ENCODE data around the gene OLFML2B.

The OLFML2B gene

DNA sequence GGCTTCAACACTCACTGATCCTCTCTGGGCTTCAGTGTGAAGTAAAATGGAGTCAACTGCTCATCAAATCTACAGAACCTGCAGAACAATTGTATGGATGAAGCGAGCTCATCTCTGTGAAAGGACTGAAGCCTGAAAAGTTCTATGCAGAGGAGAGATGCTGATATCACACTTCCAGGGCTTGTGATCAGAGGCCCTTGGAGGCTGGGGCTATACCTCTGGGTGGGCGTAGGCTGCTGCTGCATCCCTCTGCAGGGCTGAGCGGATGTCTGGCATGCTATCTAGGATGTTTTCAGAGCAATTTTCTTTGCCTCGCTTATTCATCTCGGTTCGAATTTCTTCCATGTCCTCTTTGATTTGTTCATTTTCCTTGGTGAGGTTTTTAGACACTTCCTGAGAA, 17.6 kb downstream of the OLFML2B start:
- no peak for DNase-seq (ENCODE audit: low read depth)

- DNase-seq (ENCODE audit: low read depth): no peak
Observed at GRCh38 chr1:162004441-162004950, 19.2 kb downstream of the OLFML2B start.

DNA sequence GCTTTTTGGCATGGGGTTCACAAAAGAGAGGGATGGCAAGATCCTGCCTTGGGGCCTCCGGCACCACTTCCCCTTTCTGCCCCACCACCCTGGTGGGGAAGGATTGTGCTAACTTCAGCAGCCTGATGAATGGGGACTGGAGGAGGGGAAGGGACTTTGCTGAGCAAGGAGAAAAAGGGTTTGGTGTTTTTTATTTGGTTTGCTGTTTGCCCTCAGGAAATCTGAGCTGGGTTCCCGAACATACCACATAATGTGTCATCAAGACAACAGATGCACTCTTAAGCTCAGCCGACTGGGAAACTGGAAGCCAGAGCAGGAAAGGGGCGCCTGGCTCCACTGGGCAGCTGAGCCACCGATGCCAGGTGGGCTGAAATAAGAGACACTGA, 19.8 kb downstream of the OLFML2B start:
- DNase-seq (ENCODE audit: low read depth): peak; percentile 75

GRCh38 chr1:162003061-162003829, 20.4 kb downstream of the OLFML2B start:
- peak; percentile 84 for DNase-seq (ENCODE audit: low read depth)

GRCh38 chr1:162000053-162000420, 23.6 kb downstream of the OLFML2B start:
- no peak for DNase-seq (ENCODE audit: low read depth)

- DNase-seq (ENCODE audit: low read depth): no peak
Observed at GRCh38 chr1:161999301-162000052, 24.2 kb downstream of the OLFML2B start.

DNA sequence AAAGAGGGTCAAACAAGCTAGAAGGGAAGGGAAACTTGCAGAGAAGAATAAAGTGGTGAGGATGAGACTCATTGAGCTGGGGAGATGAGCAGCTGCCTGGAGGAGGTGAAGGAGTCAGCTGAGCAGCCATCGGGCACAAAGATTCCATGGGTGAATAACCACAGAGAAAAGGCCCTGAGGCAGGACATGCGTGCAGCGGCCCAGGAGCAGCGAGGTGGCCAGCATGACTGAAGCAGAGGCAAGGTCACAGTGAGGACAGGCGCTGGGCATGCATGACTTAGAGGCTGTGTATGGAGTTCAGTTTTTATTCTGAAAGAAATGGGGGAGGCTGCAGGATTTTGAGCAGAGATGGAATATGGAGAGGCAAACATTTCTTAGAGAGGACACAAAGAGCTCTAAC, 24.9 kb downstream of the OLFML2B start:
- DNase-seq (ENCODE audit: low read depth): no peak

GRCh38 chr1:161997152-161997551, 26.5 kb downstream of the OLFML2B start:
- no peak for DNase-seq (ENCODE audit: low read depth)

DNA sequence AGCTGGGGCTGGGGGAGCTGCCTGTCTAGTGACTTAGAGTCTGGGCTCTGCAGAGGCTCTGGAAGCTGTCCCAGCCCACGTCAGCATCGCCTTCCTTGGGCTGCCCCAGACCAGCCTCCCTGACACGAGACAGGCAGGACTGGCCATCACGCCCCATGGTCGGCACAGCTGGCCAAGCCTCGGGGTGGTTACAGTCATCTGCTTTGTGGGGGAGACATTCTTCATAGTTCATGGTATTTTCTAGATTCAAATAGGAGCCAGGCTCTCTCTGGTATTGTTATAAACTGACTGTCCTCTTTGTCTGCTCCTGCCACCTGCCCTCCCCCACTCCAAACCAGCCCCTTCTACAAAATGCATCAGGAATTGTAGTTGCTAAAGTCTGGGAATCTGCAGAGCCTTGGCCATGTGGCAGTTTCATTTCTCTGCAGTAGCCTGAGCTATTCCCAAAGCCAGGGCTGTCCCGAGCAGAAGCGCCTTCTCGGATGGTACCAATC, 29.4 kb downstream of the OLFML2B start:
- no peak for DNase-seq (ENCODE audit: low read depth)

- no peak for DNase-seq (ENCODE audit: low read depth)
Observed at GRCh38 chr1:161993576-161993975, 30.1 kb downstream of the OLFML2B start.

- no peak for DNase-seq (ENCODE audit: low read depth)
Observed at GRCh38 chr1:161989786-161990185, 33.9 kb downstream of the OLFML2B start.

GRCh38 chr1:161989108-161989507, 34.6 kb downstream of the OLFML2B start:
- DNase-seq (ENCODE audit: low read depth): peak; percentile 15

DNA sequence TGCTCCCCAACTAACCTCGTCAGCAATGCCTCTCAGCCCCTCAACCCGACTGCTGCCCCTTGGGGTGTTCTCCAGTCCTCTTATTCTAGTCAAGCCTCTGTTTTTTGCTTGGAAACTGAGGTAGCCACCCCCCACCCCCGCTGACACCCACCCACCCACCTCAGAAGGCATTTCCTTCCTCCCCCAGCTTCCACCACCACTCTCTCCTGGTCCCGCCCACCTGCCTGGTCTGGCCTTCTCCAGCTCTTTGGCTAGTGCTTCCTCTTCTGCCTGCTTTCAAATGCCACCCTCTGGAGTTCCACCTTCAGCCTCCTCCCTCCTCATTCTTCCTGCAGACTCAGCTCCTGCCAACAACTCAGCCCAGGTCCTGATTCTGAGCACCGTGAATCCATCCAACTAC, 35.3 kb downstream of the OLFML2B start:
- DNase-seq (ENCODE audit: low read depth): no peak

GRCh38 chr1:161987872-161988271, 35.8 kb downstream of the OLFML2B start:
- DNase-seq (ENCODE audit: low read depth): no peak

DNA sequence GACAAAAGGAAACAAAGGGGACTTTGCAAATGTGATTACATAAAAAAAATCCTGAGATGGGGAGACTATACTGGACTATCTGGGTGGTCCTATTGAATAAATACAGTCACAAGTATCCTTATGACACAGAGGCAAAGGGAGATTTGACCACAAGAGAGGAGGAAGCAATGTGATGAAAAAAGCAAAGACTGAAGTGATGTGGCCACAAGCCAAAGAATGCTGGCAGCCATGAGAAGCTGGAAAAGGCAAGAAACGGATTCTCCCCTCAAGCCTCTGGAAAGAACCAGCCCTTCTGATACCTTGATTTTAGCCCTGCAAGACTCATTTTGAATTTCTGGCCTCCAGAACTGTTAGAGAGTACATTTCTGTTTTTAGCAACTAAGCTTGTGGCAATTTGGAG, 36.4 kb downstream of the OLFML2B start:
- DNase-seq (ENCODE audit: low read depth): no peak

DNA sequence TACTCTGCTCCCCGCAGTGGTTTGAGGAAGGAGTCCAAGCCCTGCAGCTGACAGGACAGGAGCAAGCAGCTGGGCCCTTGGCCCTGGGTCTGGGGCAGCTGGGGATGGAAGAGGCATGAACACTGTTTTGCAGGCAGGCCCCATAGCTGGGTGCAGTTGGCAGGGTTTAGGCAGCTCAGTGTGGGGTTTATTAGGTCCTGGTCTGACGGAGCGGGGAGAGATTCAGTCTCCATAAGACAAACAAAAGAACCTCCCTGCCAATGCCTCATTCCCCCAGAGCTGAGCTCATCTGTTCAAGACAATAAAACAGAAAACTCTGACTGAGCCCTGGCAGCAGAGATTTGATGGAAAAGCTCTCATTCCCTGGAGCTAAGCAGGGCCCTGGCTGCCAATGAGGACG, 37.3 kb downstream of the OLFML2B start:
- no peak for DNase-seq (ENCODE audit: low read depth)

GRCh38 chr1:161985301-161985822, 38.3 kb downstream of the OLFML2B start:
- DNase-seq (ENCODE audit: low read depth): no peak

GRCh38 chr1:161983725-161984124, 39.9 kb downstream of the OLFML2B start:
- no peak for DNase-seq (ENCODE audit: low read depth)

- no peak for DNase-seq (ENCODE audit: low read depth)
Observed at GRCh38 chr1:161982917-161983316, 40.8 kb downstream of the OLFML2B start.

GRCh38 chr1:161982507-161982895, 41.2 kb downstream of the OLFML2B start:
- DNase-seq (ENCODE audit: low read depth): no peak

DNA sequence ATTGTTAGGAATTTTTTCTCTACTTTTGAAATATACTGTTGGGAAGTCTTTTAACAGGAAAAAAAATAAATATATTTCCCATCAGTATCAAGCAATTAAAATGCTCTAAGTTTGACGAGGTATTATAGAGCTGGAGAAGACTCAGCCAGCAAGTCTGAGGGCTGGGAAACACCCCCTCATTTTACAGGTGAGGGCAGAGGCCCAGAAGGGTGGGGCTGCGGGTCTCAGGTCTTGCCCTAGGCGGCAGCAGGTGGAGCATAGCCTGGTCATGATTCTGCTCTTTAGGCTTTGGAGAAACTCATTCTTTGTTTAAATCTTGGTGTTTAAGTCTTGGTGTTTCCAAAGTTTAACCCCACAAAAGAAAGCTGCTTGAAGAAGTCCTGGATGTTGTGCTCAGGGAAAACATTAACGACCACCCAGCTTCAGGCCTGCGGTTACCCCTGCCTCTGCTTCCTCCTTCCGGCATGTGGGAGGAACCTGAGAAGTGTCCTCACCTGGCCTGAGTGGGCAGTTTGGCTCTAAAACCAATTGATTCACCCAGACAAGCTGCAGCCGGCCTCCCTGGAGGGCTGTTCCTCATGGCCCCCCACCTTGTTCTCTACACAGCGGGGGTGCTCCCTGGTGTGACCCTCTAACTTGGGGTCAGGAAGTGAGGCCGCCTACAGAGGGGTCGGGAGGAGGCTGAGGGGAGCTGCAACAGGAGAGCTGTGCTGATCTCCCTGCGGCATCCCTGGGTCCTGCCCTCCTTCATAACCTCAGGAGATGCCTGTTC, 41.7 kb downstream of the OLFML2B start:
- no peak for DNase-seq (ENCODE audit: low read depth)

GRCh38 chr1:161981126-161981525, 42.5 kb downstream of the OLFML2B start:
- no peak for DNase-seq (ENCODE audit: low read depth)

Data from HS-5 (cell line).